ENCODE data around the gene ATG14.
"Not testable (repeated sequence)": the region's sequence is repeated elsewhere in the genome, so short reads cannot be mapped to it uniquely, and the experiment has no call there.

Gene ATG14

GRCh38 chr14:55411426-55412389, at the start of gene ATG14:
TSS of gene ATG14 (minus strand) at chr14:55411830. CDS start at chr14:55411822, 8 bp downstream.
- DNase-seq (ENCODE audit: low read depth) = peak; percentile 62

GRCh38 chr14:55458800-55459515, 47.3 kb upstream of the ATG14 start:
- DNase-seq (ENCODE audit: low read depth) = no peak

DNA sequence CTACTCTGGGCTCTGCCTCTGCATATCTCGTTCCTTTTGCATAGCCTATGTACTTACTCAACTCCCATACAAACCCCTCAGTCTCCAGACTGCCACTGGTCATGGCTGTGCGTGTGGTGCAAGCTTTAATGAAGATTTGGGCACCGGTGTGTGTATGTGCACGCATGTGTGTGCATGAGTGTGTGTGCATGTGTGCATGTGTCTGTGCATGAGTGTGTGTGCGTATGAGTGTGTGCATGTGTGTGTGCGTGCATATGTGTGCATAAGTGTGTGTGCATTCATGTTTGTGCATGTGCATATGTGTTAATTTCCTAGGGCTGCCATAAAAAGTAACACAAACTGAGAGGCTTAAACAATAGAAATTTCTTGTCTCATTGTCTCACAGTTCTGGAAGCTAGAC, 45.9 kb upstream of the ATG14 start:
- DNase-seq (ENCODE audit: low read depth) = no peak

DNA sequence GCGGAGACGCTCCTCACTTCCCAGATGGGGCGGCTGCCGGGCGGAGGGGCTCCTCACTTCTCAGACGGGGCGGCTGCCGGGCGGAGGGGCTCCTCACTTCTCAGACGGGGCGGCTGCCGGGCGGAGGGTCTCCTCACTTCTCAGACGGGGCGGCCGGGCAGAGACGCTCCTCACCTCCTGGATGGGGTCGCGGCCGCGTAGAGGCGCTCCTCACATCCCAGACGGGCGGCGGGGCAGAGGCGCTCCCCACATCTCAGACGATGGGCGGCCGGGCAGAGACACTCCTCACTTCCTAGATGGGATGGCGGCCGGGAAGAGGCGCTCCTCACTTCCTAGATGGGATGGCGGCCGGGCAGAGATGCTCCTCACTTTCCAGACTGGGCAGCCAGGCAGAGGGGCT, 44.8 kb upstream of the ATG14 start:
- not testable (repeated sequence) for DNase-seq (ENCODE audit: low read depth)

DNA sequence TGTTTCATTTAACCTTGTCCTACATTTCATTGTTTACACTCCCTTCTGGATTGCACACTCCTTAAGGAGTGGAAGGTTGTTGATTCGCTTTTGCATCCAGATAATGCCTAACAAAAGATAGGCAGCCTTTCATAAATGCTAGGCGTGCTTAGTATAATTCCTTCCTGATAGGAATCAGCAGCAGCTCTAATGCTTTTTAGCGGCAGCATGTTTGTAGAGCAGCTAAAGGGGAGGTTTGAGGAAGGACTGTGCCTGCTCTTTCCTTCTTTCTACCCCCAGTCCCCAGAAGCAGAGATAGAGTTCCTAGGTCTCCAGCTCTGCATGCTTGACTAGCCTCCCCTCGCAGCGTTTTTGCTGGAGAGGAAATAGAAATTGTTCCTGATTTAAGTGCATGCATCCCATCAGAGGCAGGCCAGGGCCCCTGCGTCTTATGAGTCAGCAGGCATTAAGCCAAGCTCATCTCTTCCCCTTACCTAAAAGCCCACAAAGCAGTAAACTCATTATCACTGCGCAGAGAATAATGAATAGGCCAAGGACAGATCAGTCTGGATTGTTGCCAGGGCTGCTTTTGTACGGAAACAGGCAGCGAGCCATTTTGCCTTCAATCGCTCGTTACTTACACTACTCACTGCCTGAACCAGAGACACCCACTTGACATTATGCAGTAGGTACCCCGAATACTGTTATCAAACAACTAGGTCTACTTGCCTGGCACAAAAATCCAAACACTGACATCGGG, 42.8 kb upstream of the ATG14 start:
- DNase-seq (ENCODE audit: low read depth) = no peak

DNA sequence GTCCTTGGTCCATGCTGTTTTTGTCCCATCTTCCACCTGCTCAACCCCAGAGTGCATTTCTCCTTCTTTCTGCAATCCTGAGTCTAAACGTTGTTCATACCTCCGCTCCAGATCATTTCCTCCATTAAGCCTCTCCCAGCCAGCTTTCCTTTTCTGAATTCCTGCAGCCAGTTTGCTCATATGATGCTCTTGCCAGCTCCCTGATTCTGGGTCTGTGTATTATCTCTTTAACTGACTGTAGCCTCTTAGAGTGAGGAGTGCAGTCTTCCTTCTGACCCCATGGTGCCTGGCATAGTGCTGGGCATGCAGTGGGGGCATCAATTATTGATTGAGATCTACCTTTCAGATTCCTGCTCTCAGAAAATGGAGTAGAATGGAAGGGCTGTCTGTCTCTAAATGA, 40.3 kb upstream of the ATG14 start:
- DNase-seq (ENCODE audit: low read depth) = no peak

- no peak for DNase-seq (ENCODE audit: low read depth)
These were observed 39.8 kb upstream of the ATG14 start for GRCh38 chr14:55451398-55451797.

GRCh38 chr14:55450987-55451386, 39.4 kb upstream of the ATG14 start:
- DNase-seq (ENCODE audit: low read depth) = no peak

DNA sequence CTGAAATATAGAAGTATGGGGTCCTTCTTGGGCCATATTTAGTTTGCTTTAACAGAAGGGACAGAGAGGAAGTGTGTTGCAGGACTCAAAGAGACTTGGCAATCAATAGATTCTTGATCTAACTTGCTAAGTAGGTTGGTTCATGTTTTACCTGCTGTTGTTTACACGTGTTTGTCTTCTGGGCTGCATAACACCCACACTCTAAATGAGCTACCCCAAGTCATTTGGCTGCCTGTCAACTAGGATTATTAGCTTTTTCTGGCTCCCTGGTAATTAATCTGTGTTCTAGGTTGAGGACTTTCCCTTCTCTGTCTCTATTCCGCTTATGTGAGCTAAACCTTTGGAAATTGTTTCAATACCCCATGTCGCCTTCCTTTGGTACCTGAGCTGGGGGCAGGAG, 38.9 kb upstream of the ATG14 start:
- DNase-seq (ENCODE audit: low read depth) = no peak

- no peak for DNase-seq (ENCODE audit: low read depth)
These were observed 38.5 kb upstream of the ATG14 start for GRCh38 chr14:55450124-55450523.

DNA sequence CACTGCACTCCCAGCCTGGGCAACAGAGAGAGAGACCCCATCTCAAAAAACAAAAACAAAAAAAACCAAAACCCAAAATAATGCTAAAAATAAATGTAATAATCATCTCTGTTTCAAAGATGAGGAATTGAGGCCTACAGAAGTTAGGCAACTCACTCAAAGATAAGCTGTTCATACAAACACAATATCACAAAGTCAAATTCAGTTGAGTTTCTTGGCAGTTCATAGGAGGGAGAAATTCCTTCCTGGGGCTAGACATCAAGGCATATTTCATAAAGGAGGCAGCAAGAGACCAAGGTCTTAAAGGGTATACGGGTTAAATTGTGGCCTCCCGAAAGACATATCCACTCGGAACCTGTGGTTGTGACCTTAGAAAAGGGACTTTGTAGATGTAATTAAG, 37.5 kb upstream of the ATG14 start:
- DNase-seq (ENCODE audit: low read depth) = no peak

GRCh38 chr14:55448141-55448614, 36.5 kb upstream of the ATG14 start:
- DNase-seq (ENCODE audit: low read depth) = peak; percentile 90

DNA sequence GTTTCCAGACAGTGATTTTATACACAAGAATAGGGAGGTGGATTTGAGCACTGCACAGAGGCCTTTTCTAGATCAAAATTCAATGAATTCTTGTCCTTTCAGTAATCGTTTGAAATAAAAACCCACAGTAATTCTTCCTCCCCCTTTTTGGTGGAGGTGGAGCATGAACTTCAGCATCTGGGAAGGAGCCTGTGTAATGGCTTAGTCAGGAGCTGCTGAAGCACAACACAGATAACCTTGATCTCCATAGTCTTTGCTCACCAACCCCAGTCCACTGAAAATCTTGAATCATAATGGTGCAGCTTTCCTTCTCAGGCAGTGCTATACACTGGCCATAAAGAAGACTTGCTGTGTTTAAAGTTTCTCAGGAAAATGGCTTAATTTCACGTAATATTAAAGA, 35.2 kb upstream of the ATG14 start:
- DNase-seq (ENCODE audit: low read depth) = no peak

DNA sequence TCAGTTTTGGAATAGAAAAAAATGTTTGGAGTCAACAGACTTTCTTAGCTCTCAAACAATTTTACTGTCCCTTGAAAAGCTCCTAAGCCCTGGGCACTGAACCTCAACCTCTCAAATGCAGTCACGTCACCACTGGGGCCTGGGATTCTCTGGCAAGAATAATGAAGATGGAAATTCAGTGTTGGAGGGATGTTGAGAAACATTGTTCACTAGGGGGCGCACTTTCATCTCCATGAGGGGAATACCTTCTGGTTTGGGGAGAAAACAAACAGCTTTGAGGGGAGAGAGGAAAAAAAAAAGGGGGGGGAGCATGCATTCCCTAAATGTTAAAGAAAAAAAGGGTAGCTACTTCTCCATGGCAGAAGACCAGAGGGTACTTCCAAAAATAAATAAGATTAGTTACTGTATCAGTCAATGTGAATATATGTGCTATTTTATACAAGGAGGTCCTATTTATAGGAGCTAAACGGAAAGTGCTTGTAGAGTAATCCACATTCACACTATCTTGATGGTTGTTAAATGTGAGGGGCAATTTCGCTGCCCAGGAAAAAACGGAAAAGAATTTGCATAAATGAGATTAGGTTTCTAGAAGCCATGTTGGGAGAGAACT, 34.6 kb upstream of the ATG14 start:
- peak; percentile 51 for DNase-seq (ENCODE audit: low read depth)

GRCh38 chr14:55441286-55441685, 29.7 kb upstream of the ATG14 start:
- DNase-seq (ENCODE audit: low read depth) = no peak

- no peak for DNase-seq (ENCODE audit: low read depth)
These were observed 28.8 kb upstream of the ATG14 start, which contains the start of gene TBPL2 for GRCh38 chr14:55440385-55440784. TSS of gene TBPL2 (minus strand) at chr14:55440616. CDS start at chr14:55440449, 167 bp downstream.

DNA sequence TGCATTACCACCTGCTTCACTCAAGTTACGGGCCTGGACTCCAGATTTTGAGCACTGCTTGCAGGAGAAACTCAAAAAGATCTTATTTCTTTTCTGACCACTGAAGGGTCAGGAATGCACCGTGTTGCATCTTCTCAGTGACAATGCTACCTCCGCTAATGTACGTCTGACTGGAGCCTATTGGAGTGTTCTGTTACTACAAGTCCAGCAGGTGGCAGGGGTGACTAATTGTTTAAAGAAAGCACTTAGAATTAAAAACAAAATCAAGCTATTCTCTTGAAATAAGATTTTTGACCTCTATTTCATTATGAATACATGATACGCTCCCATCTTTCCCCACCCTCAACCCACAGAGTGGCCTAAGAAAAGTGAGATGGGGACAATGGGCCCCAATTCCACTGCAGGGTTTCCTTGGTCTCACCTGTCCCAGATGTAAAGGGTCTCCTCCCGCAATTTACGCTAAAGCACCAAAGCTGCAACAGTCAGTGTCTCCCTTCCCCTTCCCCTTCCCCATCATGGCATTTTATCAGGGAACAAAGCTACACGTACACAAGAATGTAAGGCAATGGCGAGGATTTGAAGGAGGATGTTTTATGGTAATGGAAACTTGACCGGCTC, 26.5 kb upstream of the ATG14 start:
- no peak for DNase-seq (ENCODE audit: low read depth)

DNA sequence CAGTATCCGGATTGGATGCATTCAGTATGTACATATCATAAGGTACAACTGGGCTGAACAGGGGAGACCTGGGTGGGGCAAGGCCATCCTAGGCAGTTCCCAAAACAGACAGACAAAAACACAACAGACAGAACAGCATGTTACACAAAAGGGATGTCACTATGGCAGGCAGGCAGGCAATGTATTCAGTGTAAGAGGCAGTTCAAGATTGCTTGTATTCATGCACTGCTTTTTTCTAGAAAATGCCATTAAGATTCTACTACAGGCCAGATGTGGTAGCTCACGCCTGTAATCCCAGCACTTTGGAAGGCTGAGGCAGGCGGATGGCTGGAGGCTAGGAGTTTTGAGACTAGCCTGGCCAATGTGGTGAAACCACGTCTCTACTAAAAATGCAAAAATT, 25.3 kb upstream of the ATG14 start:
- no peak for DNase-seq (ENCODE audit: low read depth)

DNA sequence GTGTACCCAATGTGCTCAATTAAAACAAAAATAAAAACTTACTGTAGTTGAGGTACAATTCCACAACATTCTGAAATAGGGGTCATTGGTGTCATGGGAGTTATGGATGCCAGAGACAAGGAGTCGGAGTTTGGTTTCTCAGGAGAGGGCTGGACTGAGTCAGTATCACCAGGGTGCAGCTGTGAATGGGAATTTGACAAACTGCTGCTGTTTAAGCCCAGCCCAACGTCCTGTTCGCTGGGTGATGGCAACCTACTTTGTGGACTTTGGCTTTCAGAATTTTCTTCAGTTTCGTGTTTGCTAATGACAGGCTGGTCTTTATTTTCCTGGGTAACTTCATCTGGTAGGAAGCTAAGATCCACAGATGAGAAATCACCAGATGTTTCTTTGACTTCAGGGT, 24.9 kb upstream of the ATG14 start:
- no peak for DNase-seq (ENCODE audit: low read depth)

DNA sequence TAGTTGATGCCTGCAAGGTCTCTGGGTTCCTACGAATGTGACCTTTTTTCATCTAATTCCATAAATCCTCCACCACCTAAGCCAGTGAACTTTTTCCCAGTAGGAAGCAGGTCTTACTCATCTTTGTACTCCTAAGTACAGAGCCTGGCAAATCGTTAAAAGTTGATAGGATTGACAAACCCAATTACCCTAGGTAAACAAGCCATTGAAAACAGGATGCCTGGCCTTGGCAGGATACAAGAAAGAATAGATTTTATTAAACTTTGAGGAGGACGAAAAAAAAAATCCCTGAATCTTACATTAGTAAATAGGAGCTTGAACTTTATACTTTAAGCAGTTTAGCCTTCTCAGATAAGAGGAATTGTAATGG, 23.2 kb upstream of the ATG14 start:
- DNase-seq (ENCODE audit: low read depth) = no peak

All from GM04504 (cell line).